Choroid plexus epithelial cell (primary cell): Measurements from ENCODE around the gene SDR42E2.
"Not testable (repeated sequence)": the region's sequence is repeated elsewhere in the genome, so short reads cannot be mapped to it uniquely, and the experiment has no call there.

ENCODE experiments used
- DNase-seq: peaks from one replicate; pipeline ENCODE4 v3.0.0-alpha.2; 2010; ENCODE audit warnings: low read depth
- H3K4me3 ChIP-seq: 2 replicates; pipeline ENCODE4 v1.5.1; 2011; ENCODE audit warnings: low read depth, mild to moderate bottlenecking, control low read depth, low read length, moderate library complexity
- CTCF ChIP-seq: conservative IDR thresholded peaks from 2 replicates; pipeline ENCODE4 v1.5.1; 2011; ENCODE audit warnings: low read depth, mild to moderate bottlenecking, control low read depth, inconsistent platforms, low read length, moderate library complexity

Gene SDR42E2

GRCh38 chr16:22213236-22213635, 50.9 kb downstream of the SDR42E2 start:
- H3K4me3 ChIP-seq, result no peak overlapping the region
- TF ChIP-seq CTCF, result no peak

GRCh38 chr16:22213801-22214200, 51.5 kb downstream of the SDR42E2 start:
- no peak for DNase-seq
- no peak overlapping the region for H3K4me3 ChIP-seq
- TF ChIP-seq CTCF, result no peak

More at GRCh38 chr16:22213236-22213635, 50.9 kb downstream of the SDR42E2 start:
- DNase-seq, result no peak

- TF ChIP-seq CTCF, result no peak
These were observed 52.1 kb downstream of the SDR42E2 start for GRCh38 chr16:22214402-22214801.

GRCh38 chr16:22214889-22215288, 52.6 kb downstream of the SDR42E2 start:
- no peak for DNase-seq
- no peak for TF ChIP-seq CTCF
- no peak overlapping the region for H3K4me3 ChIP-seq

More at GRCh38 chr16:22214402-22214801, 52.1 kb downstream of the SDR42E2 start:
- no peak overlapping the region for H3K4me3 ChIP-seq
- DNase-seq, result no peak

DNA sequence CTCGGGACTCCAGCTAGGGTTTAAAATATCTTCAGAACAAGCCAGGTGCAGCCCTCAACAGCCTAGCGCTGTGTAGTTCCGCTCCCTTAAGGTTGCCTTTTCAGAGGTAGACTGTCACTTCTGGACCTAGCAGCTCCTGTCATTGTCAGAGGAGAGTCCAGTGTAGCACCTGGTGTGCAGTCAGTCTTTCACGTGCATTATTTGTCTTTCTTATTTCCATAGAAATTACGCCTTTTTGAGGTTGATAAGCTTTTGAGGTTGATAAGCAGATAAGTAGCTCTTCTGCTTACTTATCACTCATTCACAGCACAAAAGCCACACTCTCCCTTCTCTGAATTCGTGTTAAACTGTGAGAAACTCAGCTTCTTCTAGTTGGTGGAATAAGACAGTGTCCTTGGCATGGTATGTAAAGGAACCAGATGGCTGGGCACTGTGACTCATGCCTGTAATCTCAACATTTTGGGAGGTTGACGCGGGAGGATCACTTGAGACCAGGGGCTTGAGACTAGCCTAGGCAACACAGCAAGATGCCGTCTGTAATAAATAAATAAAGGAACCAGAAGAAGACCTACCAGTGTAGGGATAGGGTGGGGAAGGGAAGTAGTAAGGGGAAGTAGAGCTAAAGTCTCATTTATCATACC, 54.0 kb downstream of the SDR42E2 start:
- TF ChIP-seq CTCF, result no peak
- no peak for DNase-seq
- H3K4me3 ChIP-seq, result no peak overlapping the region

- H3K4me3 ChIP-seq, DNase-seq: not testable (repeated sequence)
These were observed 54.5 kb downstream of the SDR42E2 start for GRCh38 chr16:22216832-22217225.

DNA sequence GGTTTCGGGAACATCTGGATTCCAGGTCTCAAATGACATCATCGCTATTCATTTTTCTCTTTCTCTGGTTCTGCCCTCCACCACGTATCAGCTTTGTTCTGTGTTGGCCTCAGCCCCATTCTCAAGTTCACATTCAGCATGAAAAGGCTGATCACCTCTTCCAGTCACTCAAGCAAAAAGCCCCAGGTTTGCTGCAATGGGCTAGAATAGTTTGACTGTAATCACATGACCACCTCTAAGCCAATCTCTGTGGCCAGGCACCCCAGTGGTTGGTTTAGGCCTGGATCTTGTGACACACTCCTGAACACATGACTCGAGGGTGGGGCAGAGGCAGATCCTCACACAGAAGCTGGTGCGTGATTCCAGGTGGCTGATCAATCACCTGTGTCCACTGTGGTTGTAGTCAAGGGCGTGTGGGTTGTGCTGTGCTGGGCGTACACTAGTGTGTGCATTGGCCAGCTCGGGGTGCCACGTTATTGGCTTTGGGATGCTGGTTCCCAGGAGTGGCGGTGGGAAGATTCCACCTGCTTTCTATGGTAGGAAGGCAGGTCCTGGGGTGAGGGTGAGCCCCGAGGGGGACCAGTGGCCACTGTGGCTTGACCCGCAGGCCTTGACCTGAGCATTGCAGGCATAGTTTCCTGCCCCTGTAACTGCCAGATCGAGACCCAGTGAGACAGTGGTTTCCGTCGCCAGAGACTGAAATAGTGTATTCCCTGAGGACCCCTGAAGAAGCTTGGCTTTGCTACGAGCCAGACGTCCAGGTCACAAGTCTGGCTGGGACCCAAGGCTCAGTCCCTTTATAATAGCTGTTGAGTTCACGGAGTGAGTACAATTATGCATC, 55.8 kb downstream of the SDR42E2 start:
- TF ChIP-seq CTCF, result no peak
- no peak for DNase-seq
- no peak overlapping the region for H3K4me3 ChIP-seq
